ENCODE results near the gene BLOC1S3. TPM values are rescaled to one million over a fixed set of nuclear protein-coding genes. Genes with fewer than 3 reads are reported as not detected.
A peak's percentile ranks its signal among the peaks of the same experiment; 100 is the strongest.

Gene BLOC1S3
- total RNA-seq, 1 donor from 2014 or later: 10.5 TPM

- H3K36me3 Mint-ChIP-seq (ENCODE audit: low read depth): peaks cover 4% of the 10 kb centered on the region
- intact Hi-C loops (cut with micrococcal nuclease): loop anchor here (10.0 kb wide), 1 partner anchor 1684 kb away; the partner anchor contains the start of gene AP2S1
- H3K4me1 Mint-ChIP-seq (ENCODE audit: low read depth): peaks cover 27% of the 10 kb centered on the region
- peak; percentile 45 for DNase-seq (ENCODE audit: low spot score)
- no peaks in the 10 kb centered on the region for H3K9me3 Mint-ChIP-seq
- no peaks in the 10 kb centered on the region for H3K27me3 Mint-ChIP-seq (ENCODE audit: insufficient read depth)
- peak overlapping the region; percentile 94 for H3K27ac Mint-ChIP-seq
- peak overlapping the region; percentile 66 for H3K4me3 Mint-ChIP-seq
These were observed 7.4 kb upstream of the BLOC1S3 start for GRCh38 chr19:45171211-45171623.

- H3K36me3 Mint-ChIP-seq (ENCODE audit: low read depth): peaks cover 2% of the 10 kb centered on the region
These were observed 6.4 kb upstream of the BLOC1S3 start for GRCh38 chr19:45172173-45172572.

GRCh38 chr19:45172611-45173208 is 5.9 kb upstream of the BLOC1S3 start:
- Mint-ChIP-seq H3K4me1 (ENCODE audit: low read depth) (peaks cover 22% of the 10 kb centered on the region), H3K36me3 (ENCODE audit: low read depth) (peaks cover 2% of the 10 kb centered on the region), H3K27ac (peak overlapping the region; percentile 29), H3K27me3 (ENCODE audit: insufficient read depth) (no peaks in the 10 kb centered on the region), H3K9me3 (no peaks in the 10 kb centered on the region), H3K4me3 (no peak overlapping the region)
- no peak for DNase-seq (ENCODE audit: low spot score)
- intact Hi-C loops (cut with micrococcal nuclease): loop anchor here (10.0 kb wide), 1 partner anchor 1682 kb away; the partner anchor contains the start of gene AP2S1

More at GRCh38 chr19:45172173-45172572, 6.4 kb upstream of the BLOC1S3 start:
- H3K4me1 Mint-ChIP-seq (ENCODE audit: low read depth): peaks cover 22% of the 10 kb centered on the region
- H3K27ac Mint-ChIP-seq: peak overlapping the region; percentile 61
- no peak overlapping the region for H3K4me3 Mint-ChIP-seq
- no peaks in the 10 kb centered on the region for H3K27me3 Mint-ChIP-seq (ENCODE audit: insufficient read depth)
- no peaks in the 10 kb centered on the region for H3K9me3 Mint-ChIP-seq
- DNase-seq (ENCODE audit: low spot score): no peak
- intact Hi-C loops (cut with micrococcal nuclease): loop anchor here (10.0 kb wide), 1 partner anchor 1683 kb away; the partner anchor contains the start of gene AP2S1

GRCh38 chr19:45173816-45174215 is 4.8 kb upstream of the BLOC1S3 start:
- H3K36me3 Mint-ChIP-seq (ENCODE audit: low read depth): peaks cover 3% of the 10 kb centered on the region
- H3K27me3 Mint-ChIP-seq (ENCODE audit: insufficient read depth): no peaks in the 10 kb centered on the region
- H3K4me3 Mint-ChIP-seq: no peak overlapping the region
- H3K4me1 Mint-ChIP-seq (ENCODE audit: low read depth): peaks cover 22% of the 10 kb centered on the region
- no peak overlapping the region for H3K27ac Mint-ChIP-seq
- H3K9me3 Mint-ChIP-seq: no peaks in the 10 kb centered on the region
- intact Hi-C loops (cut with micrococcal nuclease): loop anchor here (10.0 kb wide), 1 partner anchor 1681 kb away; the partner anchor contains the start of gene AP2S1
- DNase-seq (ENCODE audit: low spot score): no peak

- Mint-ChIP-seq H3K4me3 (peak overlapping the region; percentile 43), H3K27ac (no peak overlapping the region), H3K36me3 (ENCODE audit: low read depth) (peaks cover 3% of the 10 kb centered on the region), H3K4me1 (ENCODE audit: low read depth) (peaks cover 27% of the 10 kb centered on the region), H3K27me3 (ENCODE audit: insufficient read depth) (no peaks in the 10 kb centered on the region), H3K9me3 (no peaks in the 10 kb centered on the region)
- DNase-seq (ENCODE audit: low spot score): no peak
- intact Hi-C loops (cut with micrococcal nuclease): loop anchor here (5.0 to 10.0 kb wide), 4 partner anchors 247 to 1679 kb away; partner anchors contain the start of genes AP2S1, ERCC1, MYPOP and VASP
These were observed 2.9 kb upstream of the BLOC1S3 start for GRCh38 chr19:45175515-45176345.

- DNase-seq (ENCODE audit: low spot score): no peak
- no peaks in the 10 kb centered on the region for H3K9me3 Mint-ChIP-seq
- peaks cover 20% of the 10 kb centered on the region for H3K4me1 Mint-ChIP-seq (ENCODE audit: low read depth)
- intact Hi-C loops (cut with micrococcal nuclease): loop anchor here (1.0 to 10.0 kb wide), 14 partner anchors 14 to 1677 kb away; partner anchors contain the start of genes AP2S1, CLASRP, ERCC1 and ERCC2
- peaks cover 9% of the 10 kb centered on the region for H3K36me3 Mint-ChIP-seq (ENCODE audit: low read depth)
- peak within 1 kb of the TSS; percentile 88 for H3K27ac Mint-ChIP-seq
- no peaks in the 10 kb centered on the region for H3K27me3 Mint-ChIP-seq (ENCODE audit: insufficient read depth)
- peak within 1 kb of the TSS; percentile 88 for H3K4me3 Mint-ChIP-seq
These were observed 745 bp upstream of the BLOC1S3 start, which contains the start of gene TRAPPC6A for GRCh38 chr19:45177817-45178261. Gene TRAPPC6A, minus strand, starts transcription at chr19:45178237. Its CDS starts 19 bp downstream, at chr19:45178218.

GRCh38 chr19:45179072-45179891 is 698 bp downstream of the BLOC1S3 start:
- H3K36me3 Mint-ChIP-seq (ENCODE audit: low read depth): peaks cover 9% of the 10 kb centered on the region
- H3K27me3 Mint-ChIP-seq (ENCODE audit: insufficient read depth): peaks cover 1% of the 10 kb centered on the region
- intact Hi-C loops (cut with micrococcal nuclease): loop anchor here (2.0 to 10.0 kb wide), 5 partner anchors 100 to 1676 kb away; partner anchors contain the start of genes AP2S1, ERCC1, GEMIN7 and MYPOP
- peak overlapping the region; percentile 88 for H3K4me3 Mint-ChIP-seq
- no peaks in the 10 kb centered on the region for H3K9me3 Mint-ChIP-seq
- peak; percentile 52 for DNase-seq (ENCODE audit: low spot score)
- H3K27ac Mint-ChIP-seq: peak overlapping the region; percentile 88
- H3K4me1 Mint-ChIP-seq (ENCODE audit: low read depth): peaks cover 19% of the 10 kb centered on the region

GRCh38 chr19:45179892-45180370 is 1.3 kb downstream of the BLOC1S3 start:
- Mint-ChIP-seq H3K36me3 (ENCODE audit: low read depth) (peaks cover 9% of the 10 kb centered on the region), H3K9me3 (no peaks in the 10 kb centered on the region), H3K27me3 (ENCODE audit: insufficient read depth) (peaks cover 2% of the 10 kb centered on the region), H3K4me1 (ENCODE audit: low read depth) (peaks cover 19% of the 10 kb centered on the region), H3K27ac (peak overlapping the region; percentile 73), H3K4me3 (peak overlapping the region; percentile 83)
- intact Hi-C loops (cut with micrococcal nuclease): loop anchor here (2.0 to 10.0 kb wide), 5 partner anchors 101 to 1675 kb away; partner anchors contain the start of genes AP2S1, ERCC1, GEMIN7 and MYPOP
- no peak for DNase-seq (ENCODE audit: low spot score)

- H3K9me3 Mint-ChIP-seq: no peaks in the 10 kb centered on the region
- intact Hi-C loops (cut with micrococcal nuclease): no loop called here
- H3K27ac Mint-ChIP-seq: peak overlapping the region; percentile 59
- peaks cover 2% of the 10 kb centered on the region for H3K27me3 Mint-ChIP-seq (ENCODE audit: insufficient read depth)
- peak overlapping the region; percentile 83 for H3K4me3 Mint-ChIP-seq
- peaks cover 9% of the 10 kb centered on the region for H3K36me3 Mint-ChIP-seq (ENCODE audit: low read depth)
- peaks cover 19% of the 10 kb centered on the region for H3K4me1 Mint-ChIP-seq (ENCODE audit: low read depth)
- DNase-seq (ENCODE audit: low spot score): no peak
These were observed 2.4 kb downstream of the BLOC1S3 start for GRCh38 chr19:45180936-45181335.

GRCh38 chr19:45182758-45183157 is 4.2 kb downstream of the BLOC1S3 start:
- no peak for DNase-seq (ENCODE audit: low spot score)
- Mint-ChIP-seq H3K36me3 (ENCODE audit: low read depth) (peaks cover 9% of the 10 kb centered on the region), H3K27ac (no peak overlapping the region), H3K4me3 (no peak overlapping the region), H3K27me3 (ENCODE audit: insufficient read depth) (peaks cover 2% of the 10 kb centered on the region), H3K4me1 (ENCODE audit: low read depth) (peaks cover 19% of the 10 kb centered on the region), H3K9me3 (no peaks in the 10 kb centered on the region)
- intact Hi-C loops (cut with micrococcal nuclease): no loop called here

GRCh38 chr19:45184115-45184514 is 5.5 kb downstream of the BLOC1S3 start:
- no peaks in the 10 kb centered on the region for H3K9me3 Mint-ChIP-seq
- intact Hi-C loops (cut with micrococcal nuclease): no loop called here
- H3K27me3 Mint-ChIP-seq (ENCODE audit: insufficient read depth): peaks cover 2% of the 10 kb centered on the region

More at GRCh38 chr19:45184115-45184514, 5.5 kb downstream of the BLOC1S3 start:
- peaks cover 8% of the 10 kb centered on the region for H3K36me3 Mint-ChIP-seq (ENCODE audit: low read depth)
- H3K4me1 Mint-ChIP-seq (ENCODE audit: low read depth): peaks cover 19% of the 10 kb centered on the region
- no peak for DNase-seq (ENCODE audit: low spot score)
- H3K4me3 Mint-ChIP-seq: no peak overlapping the region
- H3K27ac Mint-ChIP-seq: no peak overlapping the region
